GM20431 (cell line): ENCODE results near the gene RPL36A.

Experiments used
- in situ Hi-C: fragments of 300-500 bp; cut with MseI, MboI; formaldehyde crosslinking; loops from one replicate; pipeline ENCODE4 v1.15.0; 2020; ENCODE audit warnings: low sequenced_read_pairs; ENCODE audit not compliant: unreplicated experiment

The RPL36A gene

DNA sequence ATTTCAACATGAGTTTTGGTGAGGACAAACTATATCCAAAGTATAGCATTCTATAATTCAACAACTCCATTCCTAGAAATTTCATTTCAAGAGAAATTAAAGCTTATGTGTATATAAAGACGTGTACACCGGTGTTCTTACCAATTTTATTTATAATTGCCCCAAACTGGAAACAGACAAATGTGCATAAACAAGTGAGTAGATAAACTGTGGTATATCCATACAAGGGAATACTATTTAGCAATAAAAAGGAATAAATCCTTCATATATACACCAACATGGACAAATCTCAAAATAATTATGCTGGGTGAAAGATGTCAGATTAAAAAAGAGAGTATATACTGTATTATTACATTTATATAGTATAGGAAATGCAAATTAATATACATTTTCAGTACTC is 37.1 kb downstream of the RPL36A start:
- in situ Hi-C loops, result loop anchor here (25.0 kb wide), 1 partner anchor 359 kb away; no protein-coding TSS in a partner anchor

- in situ Hi-C loops, result loop anchor here (25.0 kb wide), 1 partner anchor 357 kb away; no protein-coding TSS in a partner anchor
Observed at GRCh38 chrX:101429934-101430333, 39.1 kb downstream of the RPL36A start.

GRCh38 chrX:101430457-101431078 is 39.8 kb downstream of the RPL36A start:
- in situ Hi-C loops, result loop anchor here (25.0 kb wide), 1 partner anchor 357 kb away; no protein-coding TSS in a partner anchor

DNA sequence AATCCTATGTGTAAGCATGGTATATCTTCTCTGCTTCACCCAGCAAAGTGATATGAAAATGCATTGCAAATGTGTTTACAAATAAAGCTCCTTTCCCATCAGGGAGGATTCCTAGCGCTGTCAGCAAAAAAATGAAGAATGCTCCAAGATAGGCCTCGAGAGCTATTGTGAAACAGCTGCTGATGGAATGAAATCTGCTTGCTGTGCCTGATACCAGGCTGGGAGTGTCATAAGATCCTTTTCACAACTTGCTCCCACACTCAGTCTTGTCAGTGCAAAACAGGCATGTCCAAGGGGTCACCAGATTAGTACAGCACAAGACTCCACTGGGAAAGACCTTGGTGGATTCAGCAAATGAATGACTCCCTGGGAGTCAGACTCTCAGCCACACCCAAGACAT is 51.3 kb downstream of the RPL36A start:
- in situ Hi-C loops, result loop anchor here (25.0 kb wide), 1 partner anchor 345 kb away; no protein-coding TSS in a partner anchor
